GM18502 (cell line): ENCODE results near the gene TSSK6.

Experiments used
- ATAC-seq: cut with Tn5 transposase; IDR thresholded peaks from one replicate; pipeline ENCODE4 v1.9.1; 2021; ENCODE audit warnings: mild to moderate bottlenecking; ENCODE audit not compliant: unreplicated experiment, poor library complexity

TSSK6 gene

GRCh38 chr19:19532806-19533701 lies 17.7 kb upstream of the TSSK6 start:
- no peak for ATAC-seq

GRCh38 chr19:19531951-19532805 lies 16.8 kb upstream of the TSSK6 start:
- no peak for ATAC-seq

GRCh38 chr19:19530889-19531288 lies 15.5 kb upstream of the TSSK6 start:
- no peak for ATAC-seq

- no peak for ATAC-seq
These were observed 15.1 kb upstream of the TSSK6 start for GRCh38 chr19:19530423-19530804.

- ATAC-seq = no peak
These were observed 14.6 kb upstream of the TSSK6 start for GRCh38 chr19:19529783-19530422.

- no peak for ATAC-seq
These were observed 13.6 kb upstream of the TSSK6 start, which contains the start of gene YJEFN3 for GRCh38 chr19:19528721-19529490. TSS of gene YJEFN3 (plus strand) at chr19:19528911. CDS start at chr19:19528933, 22 bp downstream.

GRCh38 chr19:19527674-19528625 lies 12.6 kb upstream of the TSSK6 start:
- no peak for ATAC-seq

GRCh38 chr19:19527371-19527656 lies 12.0 kb upstream of the TSSK6 start:
- no peak for ATAC-seq

GRCh38 chr19:19526581-19527370 lies 11.4 kb upstream of the TSSK6 start:
- ATAC-seq = no peak

- ATAC-seq = no peak
These were observed 10.4 kb upstream of the TSSK6 start for GRCh38 chr19:19525611-19526380.

- peak; percentile 80 for ATAC-seq
These were observed 8.7 kb upstream of the TSSK6 start for GRCh38 chr19:19524053-19524452.

- ATAC-seq = no peak
These were observed 7.8 kb upstream of the TSSK6 start for GRCh38 chr19:19523177-19523576.

GRCh38 chr19:19520989-19521388 lies 5.6 kb upstream of the TSSK6 start:
- ATAC-seq = no peak

- ATAC-seq = no peak
These were observed 1.9 kb upstream of the TSSK6 start for GRCh38 chr19:19517235-19517619.

GRCh38 chr19:19515642-19516519 lies 533 bp upstream of the TSSK6 start, which contains the start of gene NDUFA13:
TSS of gene NDUFA13 (plus strand) at chr19:19516225. CDS start at chr19:19516239, 14 bp downstream.
- peak; percentile 92 for ATAC-seq

GRCh38 chr19:19514215-19514657 lies 1.1 kb downstream of the TSSK6 start:
- ATAC-seq = no peak
